Lower lobe of right lung (tissue), 2 donors: ENCODE measurements around the gene SLC49A3. TPM values are rescaled to one million over a fixed set of nuclear protein-coding genes. Genes with fewer than 3 reads are reported as not detected.

Experiments used
- ATAC-seq, 2 donors: fragments of 200-7000 bp; cut with Tn5 transposase; one replicate each; pipeline ENCODE4 v1.9.1; 2020 to 2022; ENCODE audit warnings: mild to moderate bottlenecking in 2 of 2, moderate library complexity in 2 of 2
- DNase-seq: peaks from one replicate; pipeline ENCODE4 v3.0.0-alpha.2; 2020
- H3K27ac ChIP-seq: fragments of 200-600 bp; one replicate; pipeline ENCODE4 v1.8.0; 2022
- H3K27me3 ChIP-seq: fragments of 200-600 bp; one replicate; pipeline ENCODE4 v1.8.0; 2022; ENCODE audit warnings: low read depth
- H3K36me3 ChIP-seq: fragments of 200-600 bp; one replicate; pipeline ENCODE4 v1.8.0; 2022; ENCODE audit warnings: mild to moderate bottlenecking
- H3K4me1 ChIP-seq: fragments of 200-600 bp; one replicate; pipeline ENCODE4 v1.8.0; 2022
- H3K4me3 ChIP-seq: fragments of 200-600 bp; one replicate; pipeline ENCODE4 v1.8.0; 2022; ENCODE audit warnings: mild to moderate bottlenecking
- H3K9me3 ChIP-seq: fragments of 200-600 bp; one replicate; pipeline ENCODE4 v1.8.0; 2022
- intact Hi-C: fragments of 100-400 bp; cut with DNase I; formaldehyde crosslinking; loops from one replicate; pipeline ENCODE4 v1.11.0; 2022
- total RNA-seq: library from RNA; stranded (reverse); fragmentation: NEBNext Ultra II Directional; extraction: Animal tissue kit (Norgen Biotek cat#: 25700); gene quantifications from one replicate; pipeline ENCODE4 v1.2.1, GENCODE V29; 2021
- TF ChIP-seq, protein P1 (sequence below): fragments of 200-600 bp; IDR thresholded peaks from one replicate; pipeline ENCODE4 v1.8.0; 2022; ENCODE audit warnings: antibody characterized with exemption, mild to moderate bottlenecking
- donor health status: DM: no; HTN: yes; CAD: no; lungs with severe emphysema.

Gene SLC49A3
- total RNA-seq, 1 donor from 2014 or later, result 31.5 TPM

DNA sequence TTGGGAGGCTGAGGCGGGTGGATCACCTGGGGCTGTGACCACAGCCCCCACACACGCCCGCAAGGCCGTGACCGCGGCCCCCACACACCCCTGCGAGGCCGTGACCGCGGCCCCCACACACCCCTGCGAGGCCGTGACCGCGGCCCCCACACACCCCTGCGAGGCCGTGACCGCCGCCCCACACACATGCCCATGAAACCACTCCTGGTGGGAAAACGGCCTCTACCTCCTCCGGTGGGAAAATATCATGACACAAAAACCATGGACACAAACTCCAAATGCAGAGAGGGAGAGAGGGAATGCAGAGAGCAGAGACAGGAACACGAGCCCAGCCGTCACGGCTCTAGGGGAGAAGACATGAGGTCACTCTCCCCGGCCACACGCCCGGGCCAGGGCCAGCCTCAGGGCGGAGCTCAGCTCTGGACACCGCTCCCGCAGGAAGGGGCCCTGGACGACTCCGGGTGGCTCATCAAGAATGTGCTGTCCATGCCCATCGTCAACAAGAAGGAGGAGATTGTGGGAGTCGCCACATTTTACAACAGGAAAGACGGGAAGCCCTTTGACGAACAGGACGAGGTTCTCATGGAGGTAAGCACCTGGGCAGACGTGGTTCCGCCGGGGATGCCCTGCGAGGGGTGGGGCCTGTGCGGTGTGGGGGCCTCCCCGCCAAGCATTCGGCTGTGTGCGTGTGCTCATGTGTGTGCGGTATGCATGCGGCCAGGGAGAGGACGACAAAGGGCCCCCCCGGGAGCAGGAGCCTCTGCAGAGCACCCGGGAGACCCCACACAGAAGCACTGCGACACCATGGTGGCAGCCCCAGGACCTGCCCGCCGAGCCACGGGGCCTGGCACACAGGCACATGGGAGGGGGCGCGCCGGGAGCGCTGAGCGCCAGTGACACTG lies 32.3 kb downstream of the SLC49A3 start:
- peaks cover 4% of the 10 kb centered on the region for H3K27me3 ChIP-seq
- H3K36me3 ChIP-seq, result no peaks in the 10 kb centered on the region
- H3K9me3 ChIP-seq, result no peaks in the 10 kb centered on the region
- ATAC-seq (no peak), DNase-seq (peak; percentile 44)
- intact Hi-C loops, result no loop called here
- no peaks in the 10 kb centered on the region for H3K4me1 ChIP-seq
- TF ChIP-seq, protein P1, sequence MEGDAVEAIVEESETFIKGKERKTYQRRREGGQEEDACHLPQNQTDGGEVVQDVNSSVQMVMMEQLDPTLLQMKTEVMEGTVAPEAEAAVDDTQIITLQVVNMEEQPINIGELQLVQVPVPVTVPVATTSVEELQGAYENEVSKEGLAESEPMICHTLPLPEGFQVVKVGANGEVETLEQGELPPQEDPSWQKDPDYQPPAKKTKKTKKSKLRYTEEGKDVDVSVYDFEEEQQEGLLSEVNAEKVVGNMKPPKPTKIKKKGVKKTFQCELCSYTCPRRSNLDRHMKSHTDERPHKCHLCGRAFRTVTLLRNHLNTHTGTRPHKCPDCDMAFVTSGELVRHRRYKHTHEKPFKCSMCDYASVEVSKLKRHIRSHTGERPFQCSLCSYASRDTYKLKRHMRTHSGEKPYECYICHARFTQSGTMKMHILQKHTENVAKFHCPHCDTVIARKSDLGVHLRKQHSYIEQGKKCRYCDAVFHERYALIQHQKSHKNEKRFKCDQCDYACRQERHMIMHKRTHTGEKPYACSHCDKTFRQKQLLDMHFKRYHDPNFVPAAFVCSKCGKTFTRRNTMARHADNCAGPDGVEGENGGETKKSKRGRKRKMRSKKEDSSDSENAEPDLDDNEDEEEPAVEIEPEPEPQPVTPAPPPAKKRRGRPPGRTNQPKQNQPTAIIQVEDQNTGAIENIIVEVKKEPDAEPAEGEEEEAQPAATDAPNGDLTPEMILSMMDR, result no peak
- H3K4me3 ChIP-seq, result no peak overlapping the region
- no peak overlapping the region for H3K27ac ChIP-seq

DNA sequence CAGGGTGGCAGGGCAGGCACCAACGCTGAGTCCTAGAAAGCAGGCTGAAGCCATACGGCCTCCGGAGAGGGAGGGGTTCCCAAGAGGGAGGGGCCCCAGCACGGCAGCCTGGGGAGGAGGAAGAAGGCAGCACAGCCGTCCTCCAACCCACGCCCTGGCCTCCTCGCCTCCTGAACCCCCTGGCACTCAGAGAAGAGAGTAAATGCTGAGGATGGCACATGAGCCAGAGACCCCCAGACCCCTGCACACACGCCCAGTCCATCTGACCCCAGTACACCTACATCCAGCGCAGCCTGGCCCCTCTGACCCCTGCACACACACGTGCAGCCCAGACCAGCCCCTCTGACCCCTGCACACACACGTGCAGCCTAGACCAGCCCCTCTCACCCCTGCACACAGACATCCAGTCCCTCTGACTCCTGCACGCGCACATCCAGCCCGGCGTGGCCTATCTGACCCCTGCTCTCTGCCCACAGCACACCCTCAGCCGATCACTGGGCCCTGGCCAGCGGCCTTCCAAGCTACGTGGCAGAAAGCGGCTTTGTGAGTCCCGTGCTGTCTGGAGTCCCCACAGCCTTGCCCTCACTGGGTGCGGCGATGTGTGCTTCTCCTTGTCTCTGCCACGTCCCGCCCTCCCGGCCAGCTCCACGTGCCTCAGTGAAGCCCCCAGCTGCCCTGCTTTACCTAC lies 33.3 kb downstream of the SLC49A3 start:
- intact Hi-C loops, result no loop called here
- peak; percentile 45 for DNase-seq
- TF ChIP-seq, protein P1, result no peak
- Histone ChIP-seq H3K4me3 (no peak overlapping the region), H3K36me3 (no peaks in the 10 kb centered on the region), H3K27ac (no peak overlapping the region), H3K9me3 (no peaks in the 10 kb centered on the region), H3K27me3 (peaks cover 11% of the 10 kb centered on the region), H3K4me1 (no peaks in the 10 kb centered on the region)
- ATAC-seq, result no peak

DNA sequence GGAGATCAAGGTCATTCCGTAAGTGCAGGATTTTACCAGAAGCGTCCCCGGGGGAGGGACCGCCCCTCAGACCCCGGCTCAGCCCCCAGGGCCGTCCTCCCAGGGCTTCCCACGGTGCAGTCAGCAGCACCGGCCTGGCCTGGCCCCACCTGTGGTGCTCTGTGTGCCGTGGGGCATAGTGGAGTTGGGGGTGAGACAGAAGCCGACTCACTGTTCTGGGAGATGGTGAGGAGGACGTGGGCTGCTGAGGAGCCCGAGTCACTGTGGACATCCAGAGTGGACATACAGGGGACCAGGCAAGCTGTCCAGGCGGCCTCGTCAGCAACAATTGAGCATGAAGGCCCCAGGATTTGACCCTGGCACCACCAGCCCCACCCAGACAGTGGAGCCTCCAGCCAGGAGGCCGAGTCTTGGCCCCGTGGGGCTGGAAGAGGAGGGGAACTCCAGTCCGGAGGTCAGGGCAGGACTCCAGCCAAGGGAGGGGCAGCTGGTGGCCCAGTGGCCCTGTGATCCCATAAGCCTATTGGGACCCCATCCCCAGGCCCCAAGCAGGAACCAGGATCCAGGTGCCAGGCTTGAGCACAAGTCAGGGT lies 34.0 kb downstream of the SLC49A3 start:
- H3K27me3 ChIP-seq, result peaks cover 18% of the 10 kb centered on the region
- H3K9me3 ChIP-seq, result no peaks in the 10 kb centered on the region
- no peaks in the 10 kb centered on the region for H3K36me3 ChIP-seq
- H3K27ac ChIP-seq, result no peak overlapping the region
- TF ChIP-seq, protein P1, result no peak
- DNase-seq, result peak; percentile 41
- ATAC-seq, result no peak
- intact Hi-C loops, result no loop called here
- H3K4me3 ChIP-seq, result no peak overlapping the region
- no peaks in the 10 kb centered on the region for H3K4me1 ChIP-seq

DNA sequence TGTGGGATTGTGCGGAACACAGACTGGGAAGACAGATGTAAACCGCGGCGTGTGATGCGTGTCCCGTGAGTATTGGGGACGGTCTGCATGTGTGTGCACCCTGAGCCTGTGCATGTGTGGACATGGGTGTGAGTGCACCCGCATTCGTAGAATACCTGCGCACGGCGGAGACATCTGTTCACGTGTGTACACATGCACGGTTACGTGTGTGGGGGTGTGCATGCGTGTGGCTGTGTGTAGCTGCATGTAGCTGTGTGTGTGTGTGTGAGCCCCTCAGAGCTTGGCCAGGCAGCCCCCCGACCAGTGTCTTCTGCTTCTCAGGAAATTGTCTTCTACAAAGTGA lies 34.5 kb downstream of the SLC49A3 start:
- Histone ChIP-seq H3K4me1 (no peaks in the 10 kb centered on the region), H3K27me3 (peaks cover 22% of the 10 kb centered on the region), H3K4me3 (no peak overlapping the region), H3K36me3 (no peaks in the 10 kb centered on the region), H3K27ac (no peak overlapping the region), H3K9me3 (no peaks in the 10 kb centered on the region)
- TF ChIP-seq, protein P1, result no peak
- ATAC-seq, result no peak
- peak; percentile 42 for DNase-seq
- intact Hi-C loops, result no loop called here

DNA sequence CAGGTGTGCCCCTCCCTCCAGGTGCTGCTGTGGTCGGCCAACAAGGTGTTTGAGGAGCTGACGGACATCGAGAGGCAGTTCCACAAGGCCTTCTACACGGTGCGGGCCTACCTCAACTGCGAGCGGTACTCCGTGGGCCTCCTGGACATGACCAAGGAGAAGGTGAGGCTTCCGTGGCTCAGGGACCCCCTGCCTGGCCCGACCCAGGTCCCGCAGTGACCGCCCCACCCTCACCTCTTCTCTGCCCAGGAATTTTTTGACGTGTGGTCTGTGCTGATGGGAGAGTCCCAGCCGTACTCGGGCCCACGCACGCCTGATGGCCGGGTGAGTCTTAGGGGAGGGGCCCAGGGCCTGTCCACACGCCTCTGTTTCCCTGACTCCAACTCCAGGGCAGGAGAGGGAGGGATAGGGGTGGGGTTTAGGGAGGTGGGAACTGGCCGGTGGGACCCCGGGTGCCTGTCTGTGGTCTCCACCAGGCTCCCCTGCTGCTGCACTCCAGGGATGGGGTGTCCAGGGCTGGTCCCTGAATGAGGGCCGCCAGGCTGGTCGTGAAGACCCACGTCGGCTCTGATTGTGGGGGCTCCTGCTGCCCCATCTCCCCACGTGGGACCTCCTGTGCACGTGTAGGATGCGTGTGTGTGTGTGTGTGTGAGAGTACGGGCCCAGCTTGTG lies 35.0 kb downstream of the SLC49A3 start:
- intact Hi-C loops, result no loop called here
- Histone ChIP-seq H3K9me3 (no peaks in the 10 kb centered on the region), H3K4me3 (no peak overlapping the region), H3K27ac (no peak overlapping the region), H3K4me1 (no peaks in the 10 kb centered on the region), H3K36me3 (no peaks in the 10 kb centered on the region), H3K27me3 (peaks cover 28% of the 10 kb centered on the region)
- TF ChIP-seq, protein P1, result no peak
- peak; percentile 37 for DNase-seq
- no peak for ATAC-seq
